K562 (cell line): ENCODE results near the gene ABR. TPM values are rescaled to one million over a fixed set of nuclear protein-coding genes. Genes with fewer than 3 reads are reported as not detected.

Experiments used
- ARNT ChIP-seq, 2 experiments: fragments of 450-650 bp; IDR thresholded peaks; 2 replicates each; pipeline ENCODE4 v1.6.1; 2016; ENCODE audit warnings: mild to moderate bottlenecking in 1 of 2
- BCL6 ChIP-seq: fragments of 250-450 bp; sonication (Bioruptor Pico); IDR thresholded peaks from 2 replicates; pipeline ENCODE4 v1.4.0; 2020
- BDP1 ChIP-seq: IDR thresholded peaks from 3 replicates; pipeline ENCODE4 v1.6.1; 2011; ENCODE audit not compliant: insufficient read length, insufficient read depth
- E2F8 ChIP-seq: fragments of 450-650 bp; IDR thresholded peaks from 2 replicates; pipeline ENCODE4 v1.7.1; 2018; ENCODE audit warnings: mild to moderate bottlenecking, low read depth; ENCODE audit not compliant: partially characterized antibody
- EP400 ChIP-seq: fragments of 450-650 bp; IDR thresholded peaks from 2 replicates; pipeline ENCODE4 v1.6.1; 2017; ENCODE audit warnings: antibody characterized with exemption, mild to moderate bottlenecking, moderate library complexity
- FOXK1 ChIP-seq: sonication (generic); formaldehyde crosslinking; IDR thresholded peaks from 2 replicates; pipeline ENCODE4 v1.8.0; 2022; ENCODE audit warnings: missing genetic modification reagents, mild to moderate bottlenecking, borderline replicate concordance
- FOXP1 ChIP-seq: sonication (generic); formaldehyde crosslinking; IDR thresholded peaks from 2 replicates; pipeline ENCODE4 v1.8.0; 2022; ENCODE audit warnings: mild to moderate bottlenecking, missing genetic modification reagents
- GTF2B ChIP-seq: IDR thresholded peaks from 2 replicates; pipeline ENCODE4 v1.6.1; 2011; ENCODE audit not compliant: insufficient read length; ENCODE audit errors: extremely low read depth
- GTF2E2 ChIP-seq: fragments of 200-800 bp; sonication (Bioruptor generic); IDR thresholded peaks from 2 replicates; pipeline ENCODE4 v1.6.1; 2016; ENCODE audit warnings: missing genetic modification characterization, missing compliant biosample characterization
- HMGXB4 ChIP-seq: sonication (generic); formaldehyde crosslinking; IDR thresholded peaks from 2 replicates; pipeline ENCODE4 v1.8.1; 2023; ENCODE audit warnings: mild to moderate bottlenecking, missing genetic modification reagents
- LARP7 ChIP-seq: fragments of 450-650 bp; IDR thresholded peaks from 2 replicates; pipeline ENCODE4 v1.6.1; 2016
- MIER1 ChIP-seq: fragments of 450-650 bp; IDR thresholded peaks from 2 replicates; pipeline ENCODE4 v1.6.1; 2016; ENCODE audit warnings: antibody characterized with exemption, mild to moderate bottlenecking, low read depth
- MTA3 ChIP-seq: fragments of 450-650 bp; formaldehyde crosslinking; IDR thresholded peaks from 2 replicates; pipeline ENCODE4 v1.6.1; 2017; ENCODE audit warnings: mild to moderate bottlenecking, borderline replicate concordance
- NCOA6 ChIP-seq: fragments of 450-650 bp; IDR thresholded peaks from 2 replicates; pipeline ENCODE4 v1.6.1; 2017; ENCODE audit warnings: mild to moderate bottlenecking
- NFIX ChIP-seq: fragments of 250-450 bp; sonication (Bioruptor Pico); IDR thresholded peaks from 2 replicates; pipeline ENCODE4 v1.4.0; 2020; ENCODE audit warnings: low read depth, mild to moderate bottlenecking, moderate library complexity
- NR3C1 ChIP-seq: sonication (generic); formaldehyde crosslinking; IDR thresholded peaks from 2 replicates; pipeline ENCODE4 v1.8.1; 2022; ENCODE audit warnings: missing genetic modification reagents
- PHF21A ChIP-seq: fragments of 450-650 bp; IDR thresholded peaks from 2 replicates; pipeline ENCODE4 v1.6.1; 2017; ENCODE audit warnings: low read depth, borderline replicate concordance
- RFX1 ChIP-seq: fragments of 450-650 bp; IDR thresholded peaks from 2 replicates; pipeline ENCODE4 v1.6.1; 2016; ENCODE audit warnings: mild to moderate bottlenecking, moderate library complexity
- SMAD3 ChIP-seq: fragments of 450-650 bp; formaldehyde crosslinking; conservative IDR thresholded peaks from 2 replicates; pipeline ENCODE4 v1.4.0; 2020; ENCODE audit warnings: mild to moderate bottlenecking
- TEAD1 ChIP-seq, 2 experiments: fragments of 450-650 bp in 1 of 2; sonication (generic) in 1 of 2; formaldehyde crosslinking; IDR thresholded peaks; 2 replicates each; pipeline versions ENCODE4 v1.4.0 to v1.8.0; 2020 to 2022; ENCODE audit warnings: mild to moderate bottlenecking in 2 of 2, missing genetic modification reagents in 1 of 2
- ZC3H4 ChIP-seq: sonication (generic); formaldehyde crosslinking; IDR thresholded peaks from 2 replicates; pipeline ENCODE4 v1.9.0; 2021; ENCODE audit warnings: missing genetic modification reagents, borderline replicate concordance
- ZKSCAN8 ChIP-seq: fragments of 200-800 bp; sonication (Bioruptor generic); IDR thresholded peaks from 2 replicates; pipeline ENCODE4 v1.6.1; 2016; ENCODE audit warnings: missing genetic modification characterization, missing compliant biosample characterization
- ZNF124 ChIP-seq: sonication (generic); formaldehyde crosslinking; IDR thresholded peaks from 2 replicates; pipeline ENCODE4 v1.8.1; 2022; ENCODE audit warnings: missing genetic modification reagents
- ZNF140 ChIP-seq: fragments of 250-450 bp; sonication (Bioruptor Pico); IDR thresholded peaks from 2 replicates; pipeline ENCODE4 v1.8.0; 2021; ENCODE audit warnings: moderate library complexity, mild to moderate bottlenecking, inconsistent platforms
- ZNF224 ChIP-seq: sonication (generic); formaldehyde crosslinking; IDR thresholded peaks from 2 replicates; pipeline ENCODE4 v1.8.0; 2022; ENCODE audit warnings: mild to moderate bottlenecking, missing genetic modification reagents
- ZSCAN32 ChIP-seq: fragments of 450-650 bp; formaldehyde crosslinking; IDR thresholded peaks from 2 replicates; pipeline ENCODE4 v1.4.0; 2020; ENCODE audit warnings: mild to moderate bottlenecking, moderate library complexity
- polyA plus RNA-seq, 8 experiments: library from polyadenylated mRNA; depleted of rRNA in 4 of 8; stranded (reverse) in 5 of 8; unstranded in 3 of 8; fragments of >200 nt; fragmentation: Nextera tagmentation in 2 of 8; fragmentation: Illumina TruSeq in 1 of 8; extraction: Ambion mirVana in 2 of 8; extraction: Trizol in 1 of 8; gene quantifications; 2 replicates each; pipeline versions ENCODE4 v1.2.1 to v1.2.3, GENCODE V29; 2011 to 2014; ENCODE audit warnings: inconsistent platforms in 1 of 8, missing spikeins in 1 of 8
- total RNA-seq, 7 experiments: library from RNA; depleted of rRNA in 6 of 7; stranded (reverse); fragments of >200 nt in 6 of 7; fragmentation: Illumina TruSeq in 2 of 7; extraction: Trizol in 2 of 7; gene quantifications; 2 replicates each; pipeline versions ENCODE4 v1.2.1 to v1.2.3, GENCODE V29; 2011 to 2021; ENCODE audit warnings: low replicate concordance in 1 of 7

ABR gene
- total and polyA plus RNA-seq, 9 of the 15 experiments (the other 6 are each of a cell fraction or from before 2014, with no cell fraction given), result 0.07 to 1.6 (median 0.37) TPM; not detected in 1

- TF ChIP-seq HMGXB4 (CRISPR knock-in tag) (peak; percentile 35; the same call in 1 of the 2 replicates), EP400 (peak; percentile 92), ARNT (IDR thresholded peaks at IDR 0.05) (no peak), E2F8 (no peak), PHF21A (no peak), FOXP1 (CRISPR knock-in tag) (no peak), ZNF140 (CRISPR knock-in tag) (no peak), MIER1 (no peak), NFIX (CRISPR knock-in tag) (no peak), LARP7 (no peak), MTA3 (no peak; the same call in 1 of the 2 replicates), GTF2E2 (tag) (no peak; the same call in 1 of the 2 replicates), ZSCAN32 (CRISPR knock-in tag) (no peak), ZNF124 (no peak), TEAD1 (CRISPR knock-in tag; IDR thresholded peaks at IDR 0.05) (peak in 1 of 2 experiments; percentile 72; a peak in 1 of 4 replicates), ZNF224 (CRISPR knock-in tag) (no peak), NCOA6 (no peak), SMAD3 (CRISPR knock-in tag) (no peak), FOXK1 (no peak), NR3C1 (CRISPR knock-in tag) (0 out of 2 replicates have a peak, but pooled peaks have one; percentile 63), BDP1 (no peak), ZC3H4 (CRISPR knock-in tag) (no peak), ZKSCAN8 (CRISPR knock-in tag) (no peak), RFX1 (peak; percentile 41), BCL6 (CRISPR knock-in tag) (no peak), GTF2B (no peak)
Measured at GRCh38 chr17:996554-997344, 183.0 kb downstream of the ABR start, which contains the start of gene TIMM22 (continued).
